ENCODE measurements around the gene TOP3B. TPM values are rescaled to one million over a fixed set of nuclear protein-coding genes. Genes with fewer than 3 reads are reported as not detected.
"Not testable (repeated sequence)": the region's sequence is repeated elsewhere in the genome, so short reads cannot be mapped to it uniquely, and the experiment has no call there.

Gene TOP3B
- total RNA-seq, 1 experiment from 2014 or later = 42.4 TPM

DNA sequence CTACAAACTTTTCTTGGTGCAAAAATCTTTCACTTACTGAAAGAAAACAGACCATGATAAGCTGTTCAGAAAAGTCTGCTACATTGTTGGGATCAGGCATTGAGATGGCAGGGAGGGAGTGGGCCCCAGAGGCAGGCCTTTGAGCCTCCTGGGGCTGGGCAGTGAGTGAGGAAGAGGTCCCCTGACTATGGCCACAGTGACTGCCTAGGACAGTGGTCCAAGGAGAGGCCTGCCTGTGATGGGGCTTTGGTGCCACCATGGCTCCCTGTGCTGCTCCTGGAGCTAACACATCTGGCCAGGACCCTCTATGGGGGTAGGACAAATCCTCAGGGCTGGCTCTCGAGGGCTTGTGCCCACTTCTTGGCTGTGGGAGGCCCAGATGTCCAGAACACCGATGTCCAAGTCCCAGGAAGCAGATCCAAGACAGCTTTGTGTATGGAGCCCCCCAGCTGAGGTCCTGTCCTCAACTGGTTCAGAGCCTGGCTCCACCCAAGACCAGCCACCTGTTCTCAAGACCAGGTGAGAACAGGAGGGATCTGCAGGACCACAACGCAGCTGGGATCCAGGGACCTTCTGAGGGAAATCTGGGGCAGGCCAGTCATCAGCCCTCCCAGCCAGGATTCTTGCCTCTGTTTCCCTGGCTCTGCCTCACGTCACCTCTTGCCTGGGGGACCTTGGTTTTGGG, 66.8 kb downstream of the TOP3B start:
- Histone ChIP-seq H4K20me1 (ENCODE audit: low read length) (no peaks in the 10 kb centered on the region), H3K27ac (ENCODE audit: low read length) (no peak overlapping the region), H3K4me1 (ENCODE audit: insufficient read depth, low read length) (no peaks in the 10 kb centered on the region), H3K79me2 (ENCODE audit: low read length) (no peaks in the 10 kb centered on the region), H2AFZ (ENCODE audit: low read length) (no peak overlapping the region), H3K9me2 (replicated peaks; ENCODE audit: low read length) (no peaks in the 10 kb centered on the region), H3K9ac (ENCODE audit: low read length) (no peak overlapping the region), H3K4me3 (ENCODE audit: low read length) (no peak overlapping the region), H3K36me3 (ENCODE audit: low read depth, low read length) (no peaks in the 10 kb centered on the region), H3K4me2 (ENCODE audit: low read length) (no peak overlapping the region), H3F3A (ENCODE audit: low read length, unreplicated experiment) (no peaks in the 10 kb centered on the region), H3K9me3 (ENCODE audit: low read length) (no peaks in the 10 kb centered on the region), H3K27me3 (ENCODE audit: low read length) (no peaks in the 10 kb centered on the region)
- no TSS peak for BruUV-seq (replicated peaks)
- ChIA-PET POLR2A (ENCODE audit: unreplicated experiment) (no interaction called here), CTCF (no interaction called here)
- DNase-seq = no peak
- no peak for TF ChIP-seq EZH2 (IDR thresholded peaks at IDR 0.05; ENCODE audit: low read length, unreplicated experiment)
- no peak for TF ChIP-seq EZH2phosphoT487 (IDR thresholded peaks at IDR 0.05; ENCODE audit: borderline replicate concordance, low read length)
- TF ChIP-seq, protein P1, sequence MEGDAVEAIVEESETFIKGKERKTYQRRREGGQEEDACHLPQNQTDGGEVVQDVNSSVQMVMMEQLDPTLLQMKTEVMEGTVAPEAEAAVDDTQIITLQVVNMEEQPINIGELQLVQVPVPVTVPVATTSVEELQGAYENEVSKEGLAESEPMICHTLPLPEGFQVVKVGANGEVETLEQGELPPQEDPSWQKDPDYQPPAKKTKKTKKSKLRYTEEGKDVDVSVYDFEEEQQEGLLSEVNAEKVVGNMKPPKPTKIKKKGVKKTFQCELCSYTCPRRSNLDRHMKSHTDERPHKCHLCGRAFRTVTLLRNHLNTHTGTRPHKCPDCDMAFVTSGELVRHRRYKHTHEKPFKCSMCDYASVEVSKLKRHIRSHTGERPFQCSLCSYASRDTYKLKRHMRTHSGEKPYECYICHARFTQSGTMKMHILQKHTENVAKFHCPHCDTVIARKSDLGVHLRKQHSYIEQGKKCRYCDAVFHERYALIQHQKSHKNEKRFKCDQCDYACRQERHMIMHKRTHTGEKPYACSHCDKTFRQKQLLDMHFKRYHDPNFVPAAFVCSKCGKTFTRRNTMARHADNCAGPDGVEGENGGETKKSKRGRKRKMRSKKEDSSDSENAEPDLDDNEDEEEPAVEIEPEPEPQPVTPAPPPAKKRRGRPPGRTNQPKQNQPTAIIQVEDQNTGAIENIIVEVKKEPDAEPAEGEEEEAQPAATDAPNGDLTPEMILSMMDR (conservative IDR thresholded peaks at IDR 0.05; ENCODE audit: low read depth, low read length) = no peak
- intact Hi-C loops (cut with micrococcal nuclease) = no loop called here
- ATAC-seq = no peak

DNA sequence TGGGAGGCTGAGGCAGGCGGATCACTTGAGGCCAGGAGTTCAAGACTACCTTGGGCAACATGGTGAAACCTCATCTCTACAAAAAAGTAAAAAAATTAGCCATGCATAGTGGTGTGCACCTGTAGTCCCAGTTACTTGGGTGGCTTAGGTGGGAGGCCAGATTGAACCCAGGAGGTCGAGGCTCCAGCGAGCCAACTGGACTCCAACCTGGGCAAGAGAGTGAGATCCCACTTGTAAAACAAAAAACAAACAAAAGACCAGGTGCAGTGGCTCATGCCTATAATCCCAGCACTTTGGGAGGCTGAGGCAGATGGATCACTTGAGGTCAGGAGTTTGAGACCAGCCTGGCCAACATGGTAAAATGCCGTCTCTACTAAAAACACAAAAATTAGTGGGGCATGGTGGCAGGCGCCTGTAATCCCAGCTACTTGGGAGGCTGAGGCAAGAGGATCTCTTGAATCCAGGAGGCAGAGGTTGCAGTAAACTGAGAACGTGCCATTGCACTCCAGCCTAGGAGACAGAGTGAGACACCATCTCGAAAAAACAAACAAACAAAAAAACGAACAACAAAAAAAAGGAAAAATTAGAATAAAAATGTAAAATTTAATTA, 68.4 kb downstream of the TOP3B start:
- H3K27me3 ChIP-seq (ENCODE audit: low read length); DNase-seq; H3K4me2 ChIP-seq (ENCODE audit: low read length); H3K79me2 ChIP-seq (ENCODE audit: low read length); H3K27ac ChIP-seq (ENCODE audit: low read length); H3F3A ChIP-seq (ENCODE audit: low read length, unreplicated experiment); intact Hi-C loops (cut with micrococcal nuclease); H3K4me3 ChIP-seq (ENCODE audit: low read length); H2AFZ ChIP-seq (ENCODE audit: low read length); H3K9ac ChIP-seq (ENCODE audit: low read length); CTCF ChIA-PET; H3K9me2 ChIP-seq (replicated peaks; ENCODE audit: low read length); BruUV-seq (replicated peaks); H4K20me1 ChIP-seq (ENCODE audit: low read length); H3K9me3 ChIP-seq (ENCODE audit: low read length); H3K4me1 ChIP-seq (ENCODE audit: insufficient read depth, low read length); H3K36me3 ChIP-seq (ENCODE audit: low read depth, low read length); POLR2A ChIA-PET (ENCODE audit: unreplicated experiment); ATAC-seq: not testable (repeated sequence)

DNA sequence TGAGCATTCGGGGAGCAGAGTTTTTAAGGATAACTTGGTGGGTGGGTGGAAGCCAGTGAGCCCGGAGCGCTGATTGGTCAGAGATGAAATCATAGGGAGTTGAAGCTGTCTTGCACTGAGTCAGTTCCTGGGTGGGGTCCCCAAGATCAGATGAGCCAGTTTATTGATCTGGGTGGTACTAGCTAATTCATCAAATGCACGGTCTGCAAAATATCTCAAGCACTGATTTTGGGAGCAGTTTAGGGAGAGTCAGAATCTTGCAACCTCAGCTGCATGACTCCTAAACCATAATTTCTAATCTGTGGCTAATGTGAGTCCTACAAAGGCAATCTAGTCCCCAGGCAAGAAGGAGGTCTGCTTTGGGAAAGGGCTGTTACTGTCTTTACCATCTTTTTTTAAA, 72.2 kb downstream of the TOP3B start:
- H3K9me2 ChIP-seq (replicated peaks; ENCODE audit: low read length); H3F3A ChIP-seq (ENCODE audit: low read length, unreplicated experiment); H3K79me2 ChIP-seq (ENCODE audit: low read length); DNase-seq; H4K20me1 ChIP-seq (ENCODE audit: low read length); H2AFZ ChIP-seq (ENCODE audit: low read length); BruUV-seq (replicated peaks); H3K4me3 ChIP-seq (ENCODE audit: low read length); ATAC-seq; H3K4me1 ChIP-seq (ENCODE audit: insufficient read depth, low read length); H3K27me3 ChIP-seq (ENCODE audit: low read length); H3K36me3 ChIP-seq (ENCODE audit: low read depth, low read length); H3K27ac ChIP-seq (ENCODE audit: low read length); H3K4me2 ChIP-seq (ENCODE audit: low read length); POLR2A ChIA-PET (ENCODE audit: unreplicated experiment); intact Hi-C loops (cut with micrococcal nuclease); H3K9me3 ChIP-seq (ENCODE audit: low read length); H3K9ac ChIP-seq (ENCODE audit: low read length): not testable (repeated sequence)
- CTCF ChIA-PET = interaction anchor here (0.5 kb wide), 1 partner anchor 11 kb away, joined by 6 read pairs; no protein-coding TSS in a partner anchor

Measured in PC-3 (cell line).